K562 treated with DMSO at 1 percent for 4 hours (cell line): Measurements from ENCODE around the gene ASGR2. TPM values are rescaled to one million over a fixed set of nuclear protein-coding genes. Genes with fewer than 3 reads are reported as not detected.

Experiments used
- total RNA-seq: library from RNA; unstranded; fragments of 300-600 nt; gene quantifications from 2 replicates; pipeline ENCODE4 v1.2.3, GENCODE V29; 2022; ENCODE audit not compliant: insufficient read depth

Gene ASGR2
- not detected in 2 replicates for total RNA-seq

GRCh38 chr17:7114241-7114874 lies at the start of gene ASGR2:
Gene ASGR2 (minus strand): TSS chr17:7114822. CDS start chr17:7114240, 582 bp downstream.

GRCh38 chr17:7079581-7080455 lies 34.8 kb downstream of the ASGR2 start, which contains the start of gene CLEC10A:
Gene CLEC10A (minus strand): TSS chr17:7080251. CDS start chr17:7078812, 1,439 bp downstream.

Other genes starting within 250 kb of the ASGR2 start
- 3.8 and 6.1 TPM in 2 replicates for gene ALOX12, start 118.8 kb downstream of the ASGR2 start, total RNA-seq
- 351 TPM in 2 replicates for gene RNASEK, start 102.2 kb downstream of the ASGR2 start, total RNA-seq
- 0.58 and 0.67 TPM in 2 replicates for gene BCL6B, start 91.8 kb downstream of the ASGR2 start, total RNA-seq
- 1.3 and 3.5 TPM in 2 replicates for gene SLC16A13, start 78.8 kb downstream of the ASGR2 start, total RNA-seq
- not detected in 2 replicates for gene SLC16A11, start 70.7 kb downstream of the ASGR2 start, total RNA-seq
- gene CLEC10A, start 34.6 kb downstream of the ASGR2 start, total RNA-seq = not detected in 2 replicates
- gene ASGR1, start 64.5 kb upstream of the ASGR2 start, total RNA-seq = 0.52 TPM in 1 of 2 replicates, not detected in the other
- gene DLG4, start 105.0 kb upstream of the ASGR2 start, total RNA-seq = 5.6 and 7.8 TPM in 2 replicates
- gene ACADVL, start 105.1 kb upstream of the ASGR2 start, total RNA-seq = 284 and 290 TPM in 2 replicates
- gene DVL2, start 119.7 kb upstream of the ASGR2 start, total RNA-seq = 46.3 and 47.3 TPM in 2 replicates
- 11.3 and 15.0 TPM in 2 replicates for gene PHF23, start 124.6 kb upstream of the ASGR2 start, total RNA-seq
- 256 and 265 TPM in 2 replicates for gene GABARAP, start 127.6 kb upstream of the ASGR2 start, total RNA-seq
- 77.2 and 80.6 TPM in 2 replicates for gene CTDNEP1, start 136.9 kb upstream of the ASGR2 start, total RNA-seq
- 46.9 and 57.4 TPM in 2 replicates for gene ELP5, start 137.4 kb upstream of the ASGR2 start, total RNA-seq
- 20.0 and 29.2 TPM in 2 replicates for gene CLDN7, start 147.7 kb upstream of the ASGR2 start, total RNA-seq
- gene SLC2A4, start 166.9 kb upstream of the ASGR2 start, total RNA-seq = 0.82 TPM in 1 of 2 replicates, not detected in the other
- gene YBX2, start 179.8 kb upstream of the ASGR2 start, total RNA-seq = not detected in 2 replicates
- gene EIF5A, start 192.8 kb upstream of the ASGR2 start, total RNA-seq = 354 and 384 TPM in 2 replicates
- gene GPS2, start 200.5 kb upstream of the ASGR2 start, total RNA-seq = 45.5 and 46.9 TPM in 2 replicates
- gene NEURL4, start 214.5 kb upstream of the ASGR2 start, total RNA-seq = 8.2 and 13.1 TPM in 2 replicates
- 4.5 and 5.4 TPM in 2 replicates for gene ACAP1, start 221.7 kb upstream of the ASGR2 start, total RNA-seq
- gene KCTD11, start 237.3 kb upstream of the ASGR2 start, total RNA-seq = 3.2 and 4.3 TPM in 2 replicates
- gene TMEM95, start 240.3 kb upstream of the ASGR2 start, total RNA-seq = not detected in 2 replicates